ENCODE data around the gene GKN2. TPM values are rescaled to one million over a fixed set of nuclear protein-coding genes. Genes with fewer than 3 reads are reported as not detected.

The GKN2 gene
- total RNA-seq, result not detected in 2 replicates

GRCh38 chr2:68952887-68953521, at the start of gene GKN2:
TSS of gene GKN2 (minus strand) at chr2:68952893. CDS start at chr2:68952861, 32 bp downstream.
- intact Hi-C loops (cut with micrococcal nuclease), result no loop called here

- intact Hi-C loops (cut with micrococcal nuclease), result no loop called here
Measured at GRCh38 chr2:69001879-69002278, 49.2 kb upstream of the GKN2 start.

DNA sequence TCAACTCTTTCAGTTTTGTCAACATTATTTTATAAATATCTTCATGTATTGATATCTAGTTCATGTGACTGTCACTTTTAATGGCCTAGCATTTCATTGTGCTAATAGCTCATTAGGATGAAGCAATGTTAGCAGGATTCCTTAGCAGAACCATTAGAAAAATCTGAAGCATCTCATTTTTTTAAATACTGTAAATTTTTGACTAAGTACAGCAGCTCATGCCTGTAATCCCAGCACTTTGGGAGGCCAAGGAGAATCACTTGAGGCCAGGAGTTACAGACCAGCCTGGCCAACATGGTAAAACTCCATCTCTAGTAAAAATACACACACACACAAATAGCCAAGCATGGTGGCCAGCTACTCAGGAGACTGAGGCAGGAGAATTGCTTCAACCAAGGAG, 44.7 kb upstream of the GKN2 start:
- intact Hi-C loops (cut with micrococcal nuclease), result no loop called here

DNA sequence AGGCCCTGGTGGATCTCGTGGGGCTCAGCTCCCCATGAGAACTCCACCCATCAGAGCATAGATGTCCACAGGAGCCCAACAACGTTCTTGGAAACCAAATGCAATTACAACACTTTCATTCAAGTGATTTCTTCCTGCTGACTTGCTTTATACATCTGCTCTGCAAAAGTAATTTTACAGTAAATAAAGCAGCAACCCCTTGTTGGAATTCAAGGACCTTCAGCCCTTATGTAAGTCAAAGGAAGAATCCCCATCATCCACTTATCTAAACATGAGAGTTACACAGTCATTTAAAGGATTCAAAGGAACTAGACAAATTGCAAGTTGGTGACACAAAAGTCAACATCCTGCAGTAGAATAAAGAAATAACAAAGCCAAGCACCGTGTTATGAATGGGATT, 43.2 kb upstream of the GKN2 start:
- intact Hi-C loops (cut with micrococcal nuclease), result no loop called here

DNA sequence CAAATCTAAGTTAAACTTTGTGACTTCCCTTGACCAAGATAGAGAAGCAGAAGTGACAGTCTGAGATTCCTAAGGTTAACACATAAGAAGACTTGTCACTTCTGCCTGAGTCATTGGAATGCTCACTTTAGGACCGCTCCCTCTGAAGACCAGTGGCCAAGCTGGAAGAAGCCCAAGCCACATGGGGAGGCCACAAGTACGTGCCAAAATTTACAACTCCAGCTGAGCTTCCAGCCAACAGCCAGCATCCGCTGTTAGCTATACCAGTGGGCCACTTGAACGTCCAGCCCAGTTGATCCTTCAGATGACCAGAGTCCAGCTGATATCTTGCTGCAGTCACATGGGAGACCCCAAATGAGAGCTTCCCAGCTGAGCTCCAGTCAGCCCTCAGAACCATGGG, 42.2 kb upstream of the GKN2 start:
- intact Hi-C loops (cut with micrococcal nuclease), result no loop called here

GRCh38 chr2:68993660-68994059, 41.0 kb upstream of the GKN2 start:
- intact Hi-C loops (cut with micrococcal nuclease), result no loop called here

GRCh38 chr2:68992933-68993332, 40.2 kb upstream of the GKN2 start:
- intact Hi-C loops (cut with micrococcal nuclease), result no loop called here

DNA sequence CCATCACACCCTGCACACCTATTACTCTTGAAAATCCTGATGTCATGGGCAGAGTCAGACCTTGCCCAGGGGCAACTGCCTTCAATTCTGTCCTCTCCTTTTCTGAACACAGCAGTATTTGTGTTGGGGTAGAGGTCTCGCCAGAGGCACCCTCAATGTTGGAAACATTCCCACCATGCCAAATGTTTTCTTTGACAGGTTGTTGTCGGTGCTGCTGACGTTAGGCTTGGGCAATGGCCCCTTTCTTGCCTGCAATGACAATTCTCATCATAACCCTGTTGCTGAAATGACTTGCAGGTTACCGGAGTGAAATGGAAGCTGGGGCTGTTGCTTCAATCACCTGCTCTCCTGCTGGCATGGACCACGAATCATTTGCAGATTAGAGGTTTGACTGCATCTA, 39.6 kb upstream of the GKN2 start:
- intact Hi-C loops (cut with micrococcal nuclease), result no loop called here

GRCh38 chr2:68989035-68989434, 36.3 kb upstream of the GKN2 start:
- intact Hi-C loops (cut with micrococcal nuclease), result no loop called here

DNA sequence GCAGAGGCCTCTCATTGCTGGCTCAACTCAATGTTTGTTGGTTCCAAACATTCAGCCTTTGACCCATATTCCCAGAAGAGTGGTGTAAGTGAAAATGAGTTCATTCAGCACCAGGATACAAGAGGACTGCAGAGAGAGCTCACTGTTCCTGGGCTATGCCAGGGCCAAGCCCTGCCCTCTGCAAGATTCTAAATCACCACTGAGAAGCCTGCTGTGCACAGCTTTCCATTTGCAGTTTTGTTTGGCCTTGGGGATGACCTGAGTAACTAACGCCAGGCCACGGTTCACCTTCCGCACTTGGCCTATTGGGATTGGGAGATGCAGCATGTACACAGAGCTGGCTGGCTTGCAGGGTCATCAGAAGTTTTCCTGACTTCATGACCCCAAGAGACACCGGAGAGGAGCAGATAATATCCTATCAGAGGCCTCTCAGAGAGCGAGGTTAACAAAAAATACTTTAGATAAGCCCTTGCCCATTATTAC, 34.4 kb upstream of the GKN2 start:
- intact Hi-C loops (cut with micrococcal nuclease), result no loop called here

DNA sequence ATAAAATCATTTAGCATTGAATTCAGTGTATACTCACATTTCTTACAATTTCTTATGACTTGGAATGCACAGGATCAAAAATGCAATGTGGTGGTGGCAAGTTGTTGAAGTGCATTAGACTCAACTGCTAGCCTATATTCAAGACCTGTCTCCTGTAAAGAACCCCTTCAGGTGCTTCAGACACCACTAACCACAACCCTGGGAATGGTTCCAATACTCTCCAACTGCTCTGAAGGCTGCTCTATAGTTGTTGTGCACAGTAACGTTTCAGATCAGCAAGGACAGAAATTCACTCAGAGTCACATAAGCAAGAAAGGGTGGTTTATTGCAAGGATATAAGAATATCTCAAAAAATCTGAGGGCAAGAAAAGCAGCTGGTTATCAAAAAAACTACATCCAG, 28.3 kb upstream of the GKN2 start:
- intact Hi-C loops (cut with micrococcal nuclease), result no loop called here

DNA sequence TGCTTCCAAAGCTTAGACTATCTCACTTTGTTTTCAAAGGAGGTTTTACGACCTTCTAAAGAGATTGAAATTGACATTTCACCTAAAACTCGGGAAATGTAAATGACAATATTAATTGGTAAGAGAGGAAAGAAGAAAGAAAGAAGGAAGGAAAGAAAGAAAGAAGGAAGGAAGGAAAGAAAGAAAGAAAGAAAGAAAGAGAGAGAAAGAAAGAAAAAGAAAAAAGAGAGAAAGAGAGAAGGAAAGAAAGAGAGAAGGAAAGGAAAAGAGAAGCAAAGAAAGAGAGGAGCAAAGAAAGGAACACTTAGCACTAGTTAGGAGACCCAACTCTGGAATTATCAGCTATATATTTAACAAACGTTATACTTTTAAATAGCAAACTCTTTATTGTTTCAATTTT, 25.4 kb upstream of the GKN2 start:
- intact Hi-C loops (cut with micrococcal nuclease), result no loop called here

DNA sequence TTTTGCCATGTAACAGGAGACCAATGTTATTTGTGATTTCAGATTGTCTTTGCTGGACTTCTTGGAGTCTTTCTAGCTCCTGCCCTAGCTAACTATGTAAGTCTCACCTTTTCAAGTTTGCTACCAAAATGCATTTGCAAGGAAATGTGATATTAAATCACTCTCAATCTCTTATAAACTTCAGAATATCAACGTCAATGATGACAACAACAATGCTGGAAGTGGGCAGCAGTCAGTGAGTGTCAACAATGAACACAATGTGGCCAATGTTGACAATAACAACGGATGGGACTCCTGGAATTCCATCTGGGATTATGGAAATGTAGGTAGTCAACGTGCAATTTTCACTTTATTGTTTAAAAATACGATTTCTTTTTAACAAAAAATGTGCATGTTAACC, 24.8 kb upstream of the GKN2 start:
- intact Hi-C loops (cut with micrococcal nuclease), result no loop called here

- intact Hi-C loops (cut with micrococcal nuclease), result no loop called here
Measured at GRCh38 chr2:68975844-68976243, 23.2 kb upstream of the GKN2 start.

DNA sequence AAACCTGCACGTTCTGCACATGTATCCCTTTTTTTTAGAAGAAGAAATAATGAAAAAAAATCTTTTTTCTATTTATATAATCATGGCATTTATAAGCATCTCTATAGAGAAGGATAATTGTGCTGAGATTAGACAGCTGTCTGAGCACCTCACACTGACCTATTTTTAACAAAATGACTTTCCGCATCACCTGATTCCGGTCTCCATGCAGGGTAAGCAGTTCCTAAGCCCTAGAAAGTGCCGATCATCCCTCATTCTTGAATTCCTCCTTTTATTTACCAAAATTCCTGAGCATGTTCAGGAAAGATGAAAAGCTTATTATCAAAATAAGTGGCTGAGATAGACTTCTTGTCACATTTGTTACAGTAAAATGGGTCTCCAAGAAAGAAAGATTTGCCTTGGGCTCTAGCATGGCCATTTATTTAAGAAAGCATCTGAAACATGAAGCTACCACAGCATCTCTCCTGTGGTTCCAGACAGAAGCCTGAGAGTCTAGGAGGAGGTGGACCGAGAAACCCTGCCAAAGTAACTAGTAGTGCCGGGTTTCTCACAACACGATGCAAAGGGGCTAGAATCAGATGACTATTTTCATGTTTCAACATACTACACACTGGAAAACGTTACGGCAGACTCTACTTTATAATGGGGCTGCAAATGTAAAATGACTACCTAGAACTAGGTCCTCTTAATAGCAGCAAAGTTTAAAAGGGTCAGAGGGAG, 22.4 kb upstream of the GKN2 start:
- intact Hi-C loops (cut with micrococcal nuclease), result no loop called here

GRCh38 chr2:68974251-68974650, 21.6 kb upstream of the GKN2 start, which contains the start of gene GKN1:
TSS of gene GKN1 (plus strand) at chr2:68974636. CDS start at chr2:68974678, 42 bp downstream.
- intact Hi-C loops (cut with micrococcal nuclease), result no loop called here

GRCh38 chr2:68971591-68972231, 19.0 kb upstream of the GKN2 start:
- intact Hi-C loops (cut with micrococcal nuclease), result no loop called here

DNA sequence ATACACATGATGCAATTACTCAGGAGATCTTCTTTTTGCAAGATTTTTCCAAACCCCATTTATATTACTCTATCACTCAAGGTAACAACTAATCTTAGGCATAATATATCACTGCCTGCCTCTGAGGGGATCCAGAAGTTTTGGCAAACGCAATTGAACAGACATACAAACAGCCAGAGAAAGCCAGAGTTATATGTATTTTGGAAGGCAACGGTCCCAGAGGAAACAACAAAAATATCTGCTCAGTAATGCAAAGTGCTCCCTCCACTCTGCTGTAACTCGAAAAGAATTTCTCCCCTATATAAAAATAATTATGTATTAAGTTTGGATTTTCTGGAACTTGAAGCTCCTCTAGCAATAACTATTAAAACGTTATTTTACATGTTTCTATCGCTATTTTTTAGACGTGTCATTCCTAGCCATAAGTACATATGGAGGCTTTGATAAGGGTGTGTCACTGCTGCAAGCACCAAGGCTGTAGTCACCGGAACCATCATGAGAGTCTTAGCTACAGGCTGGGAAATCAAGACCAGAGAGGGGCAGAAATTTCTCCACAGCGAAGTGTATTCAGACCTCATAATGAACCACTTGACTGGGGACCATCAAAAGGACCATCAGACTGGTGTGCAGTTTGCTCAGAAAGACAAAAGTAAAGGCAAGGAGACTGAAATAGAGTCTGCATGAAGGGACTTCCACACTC, 18.0 kb upstream of the GKN2 start:
- intact Hi-C loops (cut with micrococcal nuclease), result no loop called here

- intact Hi-C loops (cut with micrococcal nuclease), result no loop called here
Measured at GRCh38 chr2:68969736-68970490, 17.2 kb upstream of the GKN2 start.

GRCh38 chr2:68968221-68968620, 15.5 kb upstream of the GKN2 start:
- intact Hi-C loops (cut with micrococcal nuclease), result no loop called here

DNA sequence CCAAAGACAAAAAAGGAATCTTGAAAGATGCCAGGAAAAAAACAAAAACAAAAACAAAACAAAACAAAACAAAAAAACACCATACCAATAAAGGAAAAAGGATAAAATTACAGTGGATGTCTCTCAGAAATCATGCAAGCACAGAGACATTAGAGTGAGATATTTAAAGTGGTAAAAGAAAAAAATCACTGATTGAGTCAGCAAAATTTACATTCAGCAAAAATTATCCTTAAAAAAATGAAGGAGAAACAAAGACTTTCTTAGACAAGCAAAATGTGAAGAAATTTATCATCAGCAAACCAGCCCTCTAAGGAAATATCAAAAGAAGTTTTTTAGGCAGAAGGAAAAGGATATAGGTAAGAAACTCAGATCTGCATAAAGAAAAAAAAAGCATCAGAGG, 11.6 kb upstream of the GKN2 start:
- intact Hi-C loops (cut with micrococcal nuclease), result no loop called here

Measured in T-helper 1 cell treated with Interleukin-12 subunit alpha and Interleukin-12 subunit beta and Interleukin-4 antibody, amounts not matched to agents 30 ng/mL and 1 ng/mL, for 36 hours (primary cell).